AG04450 (cell line): Measurements from ENCODE around the gene TMEM182. TPM values are rescaled to one million over a fixed set of nuclear protein-coding genes. Genes with fewer than 3 reads are reported as not detected.

Experiments used
- CTCF ChIA-PET: fragments of 300-600, 350-600 bp; formaldehyde crosslinking; extraction: SDS; loops from one replicate; lab custom pipeline; 2022; ENCODE audit warnings: antibody characterized with exemption, inconsistent platforms; lab: Charles Lee
- POLR2A ChIA-PET: fragments of 350-600 bp; formaldehyde crosslinking; extraction: SDS; loops from one replicate; lab custom pipeline; 2021; ENCODE audit warnings: antibody characterized with exemption, inconsistent platforms; lab: Yijun Ruan, JAX
- DNase-seq: peaks from one replicate; pipeline ENCODE4 v3.0.0-alpha.2; 2011; ENCODE audit warnings: low read depth, low spot score
- H3K27ac ChIP-seq: one replicate; pipeline ENCODE4 v1.5.1; 2012; ENCODE audit warnings: low read depth, low read length, control low read depth
- H3K27me3 ChIP-seq: one replicate; pipeline ENCODE4 v1.6.0; 2012; ENCODE audit warnings: low read length; ENCODE audit not compliant: control insufficient read depth, insufficient read depth
- H3K4me3 ChIP-seq: 2 replicates; pipeline ENCODE4 v1.5.1; 2011; ENCODE audit warnings: mild to moderate bottlenecking, low read depth, low read length, control low read depth
- H3K9me3 ChIP-seq: 2 replicates; pipeline ENCODE4 v1.5.1; 2012; ENCODE audit warnings: low read length; ENCODE audit not compliant: control insufficient read depth, insufficient read depth
- polyA plus RNA-seq: library from polyadenylated mRNA; depleted of rRNA; stranded (reverse); fragments of >200 nt; gene quantifications from 2 replicates; pipeline ENCODE4 v1.2.3, GENCODE V29; 2011
- TF ChIP-seq, protein P1 (sequence below): IDR thresholded peaks from 2 replicates; pipeline ENCODE4 v1.5.1; 2011; ENCODE audit warnings: low read depth, low read length, control low read depth, inconsistent platforms

The TMEM182 gene
- polyA plus RNA-seq, 1 experiment = 3.6 TPM

GRCh38 chr2:102801858-102802699 is 40.2 kb downstream of the TMEM182 start:
- CTCF ChIA-PET = interaction anchor here (0.6 to 7.4 kb wide), 5 partner anchors 10 to 445 kb away, joined by 3 to 189 read pairs (median 4); no protein-coding TSS in a partner anchor

DNA sequence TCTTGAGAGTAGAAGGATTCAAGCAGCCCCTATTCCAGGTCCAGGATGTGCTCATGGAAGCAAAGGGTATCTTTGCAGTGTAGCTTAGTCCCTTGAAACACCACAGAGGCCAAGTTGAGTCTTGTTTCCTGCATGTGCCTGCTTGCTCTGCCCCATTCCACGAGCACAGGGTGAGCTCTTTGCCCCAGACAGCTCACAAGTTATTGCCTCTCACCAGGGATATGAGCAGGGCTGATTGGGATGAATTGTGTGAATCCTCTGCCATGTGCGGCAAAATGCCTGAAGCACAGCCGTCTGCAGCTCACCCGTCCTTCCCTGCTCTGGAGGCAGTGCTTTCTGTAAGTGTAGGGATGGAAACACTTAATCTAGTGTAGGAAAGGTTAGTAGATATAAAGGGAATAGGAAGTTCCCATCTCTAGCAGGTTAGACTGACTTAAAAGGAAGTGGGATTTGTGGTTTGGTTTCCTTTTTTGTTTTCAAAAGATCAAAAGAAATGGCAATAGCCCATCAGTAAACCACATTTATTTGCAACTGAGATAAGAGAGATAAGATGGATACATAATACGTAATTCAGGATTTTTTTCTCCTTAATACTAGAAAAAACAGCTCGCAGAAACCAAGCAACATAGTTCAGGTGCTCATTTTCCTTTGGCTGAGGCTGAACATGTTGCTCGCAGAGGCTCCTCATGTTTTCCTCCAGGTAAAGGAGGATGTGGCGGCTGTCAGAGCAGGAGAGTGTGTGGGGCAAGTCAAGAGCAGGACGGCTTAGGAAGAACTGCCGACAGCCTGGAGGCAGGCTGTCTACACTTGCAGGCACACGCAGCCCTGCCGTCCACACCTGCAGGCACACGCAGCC is 41.4 kb downstream of the TMEM182 start:
- no peak for DNase-seq
- no peak overlapping the region for H3K27ac ChIP-seq
- no peaks in the 10 kb centered on the region for H3K27me3 ChIP-seq
- POLR2A ChIA-PET = no interaction called here
- CTCF ChIA-PET = interaction anchor here (1.0 to 7.4 kb wide), 2 partner anchors 12 to 50 kb away, joined by 4 to 189 read pairs; no protein-coding TSS in a partner anchor
- peaks cover 14% of the 10 kb centered on the region for H3K9me3 ChIP-seq
- TF ChIP-seq, protein P1, sequence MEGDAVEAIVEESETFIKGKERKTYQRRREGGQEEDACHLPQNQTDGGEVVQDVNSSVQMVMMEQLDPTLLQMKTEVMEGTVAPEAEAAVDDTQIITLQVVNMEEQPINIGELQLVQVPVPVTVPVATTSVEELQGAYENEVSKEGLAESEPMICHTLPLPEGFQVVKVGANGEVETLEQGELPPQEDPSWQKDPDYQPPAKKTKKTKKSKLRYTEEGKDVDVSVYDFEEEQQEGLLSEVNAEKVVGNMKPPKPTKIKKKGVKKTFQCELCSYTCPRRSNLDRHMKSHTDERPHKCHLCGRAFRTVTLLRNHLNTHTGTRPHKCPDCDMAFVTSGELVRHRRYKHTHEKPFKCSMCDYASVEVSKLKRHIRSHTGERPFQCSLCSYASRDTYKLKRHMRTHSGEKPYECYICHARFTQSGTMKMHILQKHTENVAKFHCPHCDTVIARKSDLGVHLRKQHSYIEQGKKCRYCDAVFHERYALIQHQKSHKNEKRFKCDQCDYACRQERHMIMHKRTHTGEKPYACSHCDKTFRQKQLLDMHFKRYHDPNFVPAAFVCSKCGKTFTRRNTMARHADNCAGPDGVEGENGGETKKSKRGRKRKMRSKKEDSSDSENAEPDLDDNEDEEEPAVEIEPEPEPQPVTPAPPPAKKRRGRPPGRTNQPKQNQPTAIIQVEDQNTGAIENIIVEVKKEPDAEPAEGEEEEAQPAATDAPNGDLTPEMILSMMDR = no peak
- no peak overlapping the region for H3K4me3 ChIP-seq

More at GRCh38 chr2:102801858-102802699, 40.2 kb downstream of the TMEM182 start:
- Histone ChIP-seq H3K27me3 (no peaks in the 10 kb centered on the region), H3K4me3 (no peak overlapping the region), H3K9me3 (peaks cover 14% of the 10 kb centered on the region), H3K27ac (no peak overlapping the region)
- TF ChIP-seq, protein P1 = no peak
- DNase-seq = no peak
- POLR2A ChIA-PET = no interaction called here

GRCh38 chr2:102803897-102804217 is 42.0 kb downstream of the TMEM182 start:
- ChIA-PET POLR2A (no interaction called here), CTCF (interaction anchor here (1.3 to 7.4 kb wide), 4 partner anchors 11 to 51 kb away, joined by 4 to 189 read pairs (median 18); no protein-coding TSS in a partner anchor)
- H3K4me3 ChIP-seq = no peak overlapping the region
- no peaks in the 10 kb centered on the region for H3K27me3 ChIP-seq
- TF ChIP-seq, protein P1 = no peak
- H3K9me3 ChIP-seq = peaks cover 14% of the 10 kb centered on the region
- no peak for DNase-seq
- no peak overlapping the region for H3K27ac ChIP-seq

DNA sequence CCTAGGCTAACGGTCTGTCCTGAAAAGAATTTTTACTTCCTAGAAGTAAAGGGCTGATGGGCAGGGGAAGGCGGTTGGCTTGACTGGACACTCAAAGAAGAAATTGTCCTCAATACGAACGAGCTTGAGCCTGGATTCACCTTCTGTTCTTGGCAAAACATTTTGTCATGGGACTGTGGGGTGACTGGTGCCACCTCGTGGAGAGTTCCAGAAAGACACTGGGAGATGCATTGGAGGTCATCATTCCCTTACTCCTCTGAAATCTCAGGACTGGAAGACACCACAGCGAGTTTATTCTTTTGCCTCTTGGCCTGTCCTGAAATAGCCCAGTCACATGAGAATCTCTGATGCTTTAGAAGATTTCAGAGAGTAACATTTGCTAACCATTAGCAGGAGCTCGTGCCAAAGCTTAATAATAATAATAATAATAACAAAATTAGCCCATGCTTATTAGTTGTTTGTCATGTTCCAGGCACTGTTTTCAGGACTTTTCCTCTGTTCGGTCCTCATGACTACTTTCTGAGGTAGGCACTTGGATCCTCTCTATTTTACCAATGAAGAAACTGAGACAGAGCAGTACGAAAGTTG is 44.5 kb downstream of the TMEM182 start:
- TF ChIP-seq, protein P1 = peak; percentile 90
- H3K27ac ChIP-seq = no peak overlapping the region
- peak; percentile 27 for DNase-seq
- H3K4me3 ChIP-seq = no peak overlapping the region
- H3K9me3 ChIP-seq = peaks cover 9% of the 10 kb centered on the region
- CTCF ChIA-PET = interaction anchor here (0.6 to 7.4 kb wide), 30 partner anchors 8 to 333 kb away, joined by 3 to 189 read pairs (median 6); partner anchors contain the start of genes SLC9A4 and TMEM182
- no peaks in the 10 kb centered on the region for H3K27me3 ChIP-seq
- POLR2A ChIA-PET = no interaction called here
